SK-N-SH (cell line): ENCODE measurements around the gene PTRH2.

ENCODE experiments used
- CHD2 ChIP-seq: fragments of 150-350 bp; IDR thresholded peaks from 2 replicates; pipeline ENCODE4 v1.6.1; 2018; ENCODE audit warnings: low read length; ENCODE audit not compliant: partially characterized antibody
- CTCF ChIP-seq: fragments of 200-600 bp; sonication (generic); IDR thresholded peaks from 2 replicates; pipeline ENCODE4 v1.6.1; 2017; ENCODE audit warnings: antibody characterized with exemption, mild to moderate bottlenecking, moderate library complexity
- RAD21 ChIP-seq: IDR thresholded peaks from 2 replicates; pipeline ENCODE4 v1.6.1; 2012; ENCODE audit warnings: mild to moderate bottlenecking, low read length
- RCOR1 ChIP-seq: fragments of 150-350 bp; IDR thresholded peaks from 2 replicates; pipeline ENCODE4 v1.6.1; 2017; ENCODE audit warnings: antibody characterized with exemption, low read length
- SIN3A ChIP-seq: IDR thresholded peaks from 2 replicates; pipeline ENCODE4 v1.6.1; 2012; ENCODE audit warnings: low read depth, mild to moderate bottlenecking, low read length, moderate library complexity, borderline replicate concordance
- TAF1 ChIP-seq: IDR thresholded peaks from 2 replicates; pipeline ENCODE4 v1.6.1; 2012; ENCODE audit warnings: low read depth, mild to moderate bottlenecking, low read length, moderate library complexity, borderline replicate concordance

GRCh38 chr17:59754552-59754951 is 47.3 kb upstream of the PTRH2 start:
- no peak for TF ChIP-seq RAD21
- TF ChIP-seq TAF1, result peak; percentile 74
- TF ChIP-seq CTCF, result no peak
- peak; percentile 69; the same call in 1 of the 2 replicates for TF ChIP-seq SIN3A
- TF ChIP-seq RCOR1, result no peak
- TF ChIP-seq CHD2, result no peak
